Measurements from ENCODE around the gene LRCH1.

The LRCH1 gene

GRCh38 chr13:46687810-46688209, 134.8 kb downstream of the LRCH1 start:
- Histone ChIP-seq H3K27ac (replicated peaks) (no peak overlapping the region), H3K27me3 (ENCODE audit: insufficient read depth, poor library complexity, severe bottlenecking) (no peaks in the 10 kb centered on the region), H3K4me3 (replicated peaks; ENCODE audit: insufficient read depth, low read length) (no peak overlapping the region)
- DNase-seq (ENCODE audit: low read depth in 1 of 2, low spot score in 1 of 2) = no peak
- no peak for TF ChIP-seq REST (IDR thresholded peaks at IDR 0.05; ENCODE audit: insufficient replicate concordance, low read depth)
- no peak for TF ChIP-seq GABPA (IDR thresholded peaks at IDR 0.05; ENCODE audit: low read depth)
- no peak for TF ChIP-seq CTCF (IDR thresholded peaks at IDR 0.05; ENCODE audit: insufficient read depth, low read length)
- no peak for TF ChIP-seq SPI1 (IDR thresholded peaks at IDR 0.05; ENCODE audit: borderline replicate concordance, low read depth)
- TF ChIP-seq POLR2AphosphoS5 (IDR thresholded peaks at IDR 0.05; ENCODE audit: low read depth) = no peak

GRCh38 chr13:46688306-46688705, 135.3 kb downstream of the LRCH1 start:
- Histone ChIP-seq H3K4me3 (replicated peaks; ENCODE audit: insufficient read depth, low read length) (no peak overlapping the region), H3K27me3 (ENCODE audit: insufficient read depth, poor library complexity, severe bottlenecking) (no peaks in the 10 kb centered on the region), H3K27ac (replicated peaks) (no peak overlapping the region)
- no peak for DNase-seq (ENCODE audit: low read depth in 1 of 2, low spot score in 1 of 2)
- TF ChIP-seq CTCF (IDR thresholded peaks at IDR 0.05; ENCODE audit: insufficient read depth, low read length) (no peak), SPI1 (IDR thresholded peaks at IDR 0.05; ENCODE audit: borderline replicate concordance, low read depth) (no peak), GABPA (IDR thresholded peaks at IDR 0.05; ENCODE audit: low read depth) (no peak), POLR2AphosphoS5 (IDR thresholded peaks at IDR 0.05; ENCODE audit: low read depth) (no peak), REST (IDR thresholded peaks at IDR 0.05; ENCODE audit: insufficient replicate concordance, low read depth) (no peak)

GRCh38 chr13:46698014-46698413, 145.0 kb downstream of the LRCH1 start:
- Histone ChIP-seq H3K27me3 (ENCODE audit: insufficient read depth, poor library complexity, severe bottlenecking) (no peaks in the 10 kb centered on the region), H3K27ac (replicated peaks) (no peak overlapping the region), H3K4me3 (replicated peaks; ENCODE audit: insufficient read depth, low read length) (no peak overlapping the region)
- no peak for TF ChIP-seq REST (IDR thresholded peaks at IDR 0.05; ENCODE audit: insufficient replicate concordance, low read depth)
- no peak for TF ChIP-seq POLR2AphosphoS5 (IDR thresholded peaks at IDR 0.05; ENCODE audit: low read depth)
- TF ChIP-seq GABPA (IDR thresholded peaks at IDR 0.05; ENCODE audit: low read depth) = no peak
- no peak for TF ChIP-seq SPI1 (IDR thresholded peaks at IDR 0.05; ENCODE audit: borderline replicate concordance, low read depth)
- TF ChIP-seq CTCF (IDR thresholded peaks at IDR 0.05; ENCODE audit: insufficient read depth, low read length) = no peak
- no peak for DNase-seq (ENCODE audit: low read depth in 1 of 2, low spot score in 1 of 2)

Data from HL-60 (cell line).